OCI-LY7 (cell line): ENCODE measurements around the gene IFNG.

ENCODE experiments used
- EZH2phosphoT487 ChIP-seq: fragments of 200-600 bp; sonication (generic); IDR thresholded peaks from 2 replicates; pipeline ENCODE4 v1.6.1; 2018; ENCODE audit warnings: low read depth, borderline replicate concordance, mild to moderate bottlenecking, mixed run types, antibody characterized with exemption, low read length, moderate library complexity, mixed read lengths
- TF ChIP-seq, protein P1 (sequence below): fragments of 200-600 bp; sonication (generic); conservative IDR thresholded peaks from 2 replicates; pipeline ENCODE4 v1.5.1; 2014; ENCODE audit warnings: mild to moderate bottlenecking, antibody characterized with exemption, low read length, moderate library complexity, mixed read lengths

DNA sequence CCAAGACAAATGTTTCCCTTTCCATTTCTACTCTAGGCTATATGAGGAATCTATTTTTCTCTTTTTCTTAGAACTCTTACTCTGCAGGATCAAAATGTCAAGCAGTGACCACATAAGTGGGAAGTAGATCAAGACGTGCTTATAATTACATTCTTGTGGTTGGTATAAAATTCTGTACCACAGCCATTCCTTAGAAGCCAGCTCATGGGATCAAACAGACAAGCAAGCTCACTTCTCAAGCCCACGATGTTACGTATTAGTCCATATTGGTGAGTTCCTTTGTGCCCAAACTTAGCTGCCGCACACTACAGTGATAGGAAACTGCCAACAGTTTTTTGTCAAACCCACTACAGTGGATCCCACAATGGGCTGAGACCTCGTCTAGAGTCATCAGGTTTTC is 53.4 kb downstream of the IFNG start:
- TF ChIP-seq, protein P1, sequence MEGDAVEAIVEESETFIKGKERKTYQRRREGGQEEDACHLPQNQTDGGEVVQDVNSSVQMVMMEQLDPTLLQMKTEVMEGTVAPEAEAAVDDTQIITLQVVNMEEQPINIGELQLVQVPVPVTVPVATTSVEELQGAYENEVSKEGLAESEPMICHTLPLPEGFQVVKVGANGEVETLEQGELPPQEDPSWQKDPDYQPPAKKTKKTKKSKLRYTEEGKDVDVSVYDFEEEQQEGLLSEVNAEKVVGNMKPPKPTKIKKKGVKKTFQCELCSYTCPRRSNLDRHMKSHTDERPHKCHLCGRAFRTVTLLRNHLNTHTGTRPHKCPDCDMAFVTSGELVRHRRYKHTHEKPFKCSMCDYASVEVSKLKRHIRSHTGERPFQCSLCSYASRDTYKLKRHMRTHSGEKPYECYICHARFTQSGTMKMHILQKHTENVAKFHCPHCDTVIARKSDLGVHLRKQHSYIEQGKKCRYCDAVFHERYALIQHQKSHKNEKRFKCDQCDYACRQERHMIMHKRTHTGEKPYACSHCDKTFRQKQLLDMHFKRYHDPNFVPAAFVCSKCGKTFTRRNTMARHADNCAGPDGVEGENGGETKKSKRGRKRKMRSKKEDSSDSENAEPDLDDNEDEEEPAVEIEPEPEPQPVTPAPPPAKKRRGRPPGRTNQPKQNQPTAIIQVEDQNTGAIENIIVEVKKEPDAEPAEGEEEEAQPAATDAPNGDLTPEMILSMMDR = no peak
- TF ChIP-seq EZH2phosphoT487 = no peak
